Activated CD8-positive, alpha-beta memory T cell treated with anti-CD3 and anti-CD28 coated beads for 24 hours (primary cell): ENCODE results near the gene CYP27B1.
A peak's percentile ranks its signal among the peaks of the same experiment; 100 is the strongest.
"Not testable (repeated sequence)": the region's sequence is repeated elsewhere in the genome, so short reads cannot be mapped to it uniquely, and the experiment has no call there.

Experiments
- DNase-seq: peaks from one replicate; pipeline ENCODE4 v3.0.0-alpha.2; 2020

CYP27B1 gene

DNA sequence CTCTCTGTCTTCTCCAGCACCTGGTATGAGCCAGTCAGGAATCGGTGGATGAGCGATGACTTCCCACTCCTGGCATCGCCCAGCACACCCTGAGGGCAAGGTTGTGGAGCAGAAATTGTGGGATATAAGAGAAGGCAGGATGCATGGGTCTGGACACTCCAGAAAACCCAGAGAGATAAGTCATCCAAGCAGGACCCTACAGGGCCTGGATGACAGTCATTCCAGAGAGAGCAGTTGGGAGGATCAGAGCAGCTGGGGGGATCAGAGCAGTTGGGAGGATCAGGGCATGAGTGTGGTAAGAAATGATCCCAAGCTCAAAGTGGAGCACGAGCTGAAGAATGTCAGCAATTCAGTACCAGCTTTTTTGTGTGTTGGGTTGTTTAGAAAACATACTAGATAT, 32.3 kb downstream of the CYP27B1 start:
- DNase-seq: no peak

DNA sequence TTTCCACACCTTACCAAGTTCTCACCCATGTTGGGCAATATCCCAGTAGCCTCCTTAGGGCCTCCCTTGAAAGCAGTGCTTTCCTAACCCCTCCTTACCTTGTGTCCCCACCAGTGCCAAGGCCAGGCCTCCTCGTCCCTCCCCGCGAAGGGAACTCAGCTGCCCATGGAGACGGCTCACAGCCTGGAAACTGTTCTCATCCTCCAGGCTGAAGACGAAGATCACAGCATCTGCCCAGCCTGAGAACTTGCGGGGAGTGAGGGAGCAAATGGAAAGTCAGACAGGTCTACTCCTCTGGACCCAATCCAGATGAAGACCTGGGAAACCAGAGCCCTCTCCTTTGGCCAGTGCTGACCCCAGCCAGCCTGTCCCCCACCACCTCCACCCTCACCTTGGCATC, 33.0 kb downstream of the CYP27B1 start:
- no peak for DNase-seq

DNA sequence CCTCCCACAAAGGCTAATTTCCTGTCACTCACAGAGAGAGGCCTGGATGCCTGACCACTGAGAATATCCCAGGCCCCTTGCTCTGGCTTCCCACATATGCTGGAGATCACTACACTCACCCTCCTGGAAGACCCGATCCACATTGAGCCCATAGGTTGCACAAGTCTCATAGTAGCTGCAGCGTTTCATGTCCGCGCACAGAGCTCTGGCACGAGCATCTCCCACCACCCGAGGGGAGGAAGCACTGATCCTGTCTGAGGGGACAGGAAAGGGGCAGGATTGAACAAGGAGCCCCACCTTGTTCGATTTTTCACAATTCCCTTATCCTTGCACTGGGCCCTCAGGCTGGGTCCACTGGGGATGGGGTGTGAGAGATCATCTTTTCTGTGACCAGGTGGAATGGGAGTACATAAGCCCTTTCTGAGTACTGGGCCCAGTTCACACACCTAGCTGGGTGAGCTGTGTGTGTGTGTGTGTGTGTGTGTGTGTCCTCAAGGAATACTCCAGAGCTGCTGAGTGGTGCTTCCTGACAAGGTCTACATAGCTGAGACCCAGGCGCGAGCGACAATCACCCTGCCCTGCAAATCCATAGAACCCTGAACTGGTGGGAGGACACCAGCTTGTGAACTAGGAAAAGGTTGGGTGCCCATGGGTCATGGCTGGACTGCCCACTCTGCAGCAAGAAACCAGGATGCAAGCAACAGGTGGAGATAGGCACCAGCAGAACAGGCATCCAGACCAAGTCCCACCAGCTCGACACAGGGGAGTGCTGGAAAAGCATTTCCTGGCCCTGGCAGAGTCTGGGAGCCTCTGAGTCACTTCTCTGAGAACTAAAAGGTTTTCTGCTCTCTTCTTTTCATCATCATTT, 33.9 kb downstream of the CYP27B1 start:
- no peak for DNase-seq

DNA sequence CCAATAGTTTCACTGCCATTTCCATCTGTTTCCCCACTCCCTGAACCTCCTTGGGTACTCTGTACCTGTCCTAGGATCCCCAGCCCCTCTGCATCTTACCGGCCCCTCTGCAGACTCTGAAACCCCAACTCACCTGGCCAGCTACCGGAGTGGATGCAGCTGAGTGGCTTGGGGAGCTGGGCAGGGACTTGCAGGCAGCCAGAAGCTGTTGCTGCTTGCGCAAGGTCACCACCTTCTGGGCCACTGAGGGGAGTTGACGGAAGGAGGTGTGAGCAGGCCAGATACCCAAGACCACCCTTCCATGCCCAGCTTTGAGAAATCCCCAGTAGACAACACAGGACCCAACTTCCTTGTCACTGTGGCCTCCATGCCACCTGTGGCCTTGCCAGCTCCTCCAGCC, 34.6 kb downstream of the CYP27B1 start:
- no peak for DNase-seq

DNA sequence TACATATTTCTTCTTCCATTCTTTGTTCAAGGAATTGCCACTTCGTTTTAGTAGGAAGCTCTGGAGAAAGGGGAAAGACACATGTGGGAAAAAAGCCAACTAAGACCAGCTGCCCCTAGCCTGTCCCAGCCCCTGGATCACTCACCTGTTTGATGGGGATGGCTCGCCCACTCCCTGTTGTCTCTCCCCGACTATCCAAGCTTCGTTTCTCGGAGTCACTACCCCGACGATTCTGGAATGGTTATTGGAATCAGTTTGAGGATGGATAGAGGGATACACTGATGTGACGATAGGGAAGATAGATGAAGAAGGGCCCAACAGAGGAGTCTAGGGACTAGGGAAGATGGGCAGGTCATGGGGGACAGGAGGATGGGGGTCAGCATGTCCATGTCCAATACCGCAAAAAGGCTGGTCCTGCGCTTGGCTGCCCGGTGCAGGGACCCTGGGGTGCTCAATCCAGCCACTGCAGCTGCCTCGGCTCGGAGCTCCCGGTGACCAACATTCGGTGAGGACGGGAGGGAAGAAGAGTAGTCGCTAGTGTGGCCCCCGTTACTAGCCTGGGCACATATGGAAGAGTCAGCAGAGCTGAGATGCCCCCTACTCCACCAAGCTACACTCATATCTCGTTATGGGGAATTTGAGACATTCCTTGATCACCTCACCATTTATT, 35.3 kb downstream of the CYP27B1 start:
- DNase-seq: no peak

GRCh38 chr12:57730336-57731067, 36.4 kb downstream of the CYP27B1 start:
- no peak for DNase-seq

DNA sequence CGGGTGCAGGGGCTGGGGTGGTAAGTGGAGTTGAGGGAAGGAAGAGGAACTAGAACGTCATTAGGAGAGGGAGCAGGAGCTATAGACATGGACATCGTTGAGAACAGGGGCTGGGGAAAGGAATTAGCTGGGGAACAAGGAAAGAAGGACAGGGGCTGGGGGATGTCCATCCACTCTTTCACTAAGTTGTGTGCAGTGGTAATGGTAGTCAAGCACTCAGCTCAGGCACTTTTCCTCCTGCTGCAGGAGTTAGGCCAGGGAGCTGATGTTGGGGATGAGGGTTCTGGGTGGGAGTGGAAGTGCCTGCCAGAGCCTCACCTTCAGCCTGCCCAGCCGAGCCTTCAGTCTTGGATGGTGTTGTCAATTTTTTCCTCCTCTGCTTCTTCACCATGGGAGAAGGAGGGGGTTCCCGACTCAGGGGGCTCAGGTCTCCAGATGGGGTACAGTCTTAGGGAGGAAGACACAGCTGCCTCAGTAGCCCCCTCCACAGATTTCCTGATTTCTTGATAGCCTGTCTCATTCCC, 37.5 kb downstream of the CYP27B1 start:
- DNase-seq: no peak

GRCh38 chr12:57727758-57728395, 39.0 kb downstream of the CYP27B1 start:
- peak; percentile 35 for DNase-seq

DNA sequence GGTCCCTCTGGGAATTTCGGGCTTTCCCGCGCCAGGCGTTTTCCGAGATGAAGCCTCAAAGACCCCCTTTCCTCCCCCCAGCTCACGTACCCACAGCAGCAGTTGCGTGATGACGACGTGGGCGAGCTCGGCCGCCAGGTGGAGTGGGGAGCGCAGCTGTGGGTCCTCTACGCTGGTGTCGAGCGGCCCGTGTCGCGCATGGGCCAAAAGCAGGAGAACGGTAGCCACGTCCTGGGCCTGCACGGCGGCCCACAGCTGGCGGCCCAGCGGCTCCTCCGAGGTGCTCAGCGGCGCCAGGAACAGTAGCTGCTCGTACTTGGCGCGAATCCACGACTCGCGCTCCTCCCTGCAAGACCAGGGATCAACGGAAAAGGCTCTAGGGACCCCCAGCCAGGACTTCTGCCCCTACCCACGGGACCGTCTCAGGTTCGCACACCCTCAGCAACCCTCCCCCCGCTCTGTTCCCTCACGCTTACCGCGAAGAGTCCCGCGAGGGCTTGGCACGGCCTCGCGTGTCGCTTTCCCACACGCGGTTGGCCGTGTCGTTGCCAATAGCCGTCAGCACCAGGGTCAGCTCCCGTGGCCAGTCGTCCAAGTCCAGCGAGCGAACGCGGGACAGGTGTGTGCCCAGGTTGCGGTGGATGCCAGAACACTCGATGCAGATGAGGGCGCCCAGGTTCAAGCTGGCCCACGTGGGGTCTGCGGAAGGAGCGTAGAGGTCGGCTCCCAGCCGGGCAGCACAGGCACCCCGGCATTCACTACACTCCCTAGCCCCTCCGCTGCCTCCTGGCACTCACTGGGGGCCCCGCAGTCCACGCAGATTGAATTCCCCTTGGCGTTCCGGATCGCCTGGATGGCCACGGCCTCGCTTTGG, 39.8 kb downstream of the CYP27B1 start:
- peak; percentile 51 for DNase-seq

DNA sequence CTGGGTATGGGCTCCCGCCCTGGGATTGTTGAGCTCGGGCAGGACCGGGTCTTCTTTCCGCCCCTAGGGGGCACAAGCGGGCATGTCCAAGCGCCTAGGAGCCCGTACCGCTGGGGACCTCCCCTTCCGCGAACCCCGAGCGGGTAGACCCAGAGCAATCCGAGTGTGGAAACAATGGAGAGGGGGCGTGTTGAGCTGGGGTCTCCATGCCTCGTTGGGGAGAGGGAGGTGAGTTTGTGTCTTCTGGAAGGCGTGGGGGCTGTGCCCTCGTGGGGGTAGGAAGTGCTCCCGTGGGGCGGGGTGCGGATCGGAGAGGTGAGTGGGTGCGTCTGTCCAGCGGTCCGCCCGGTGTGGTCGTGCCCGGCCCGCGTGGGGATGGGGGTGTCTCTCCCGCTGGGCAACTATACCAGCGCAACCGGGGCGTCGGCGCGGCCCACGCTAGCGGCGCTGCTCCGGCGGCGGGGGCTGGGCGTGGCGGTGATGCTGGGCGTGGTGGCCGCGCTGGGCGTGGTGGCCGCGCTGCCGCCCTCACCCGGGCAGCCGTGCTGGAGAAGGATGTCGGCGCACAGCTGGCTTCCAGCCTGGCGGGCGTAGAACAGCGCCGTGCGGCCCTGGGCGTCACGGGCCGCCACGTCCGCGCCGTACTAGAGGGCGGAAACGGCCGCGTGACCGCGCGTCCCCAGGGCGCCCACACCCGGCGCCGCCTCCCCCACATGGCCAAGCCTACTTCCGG, 40.6 kb downstream of the CYP27B1 start:
- DNase-seq: peak; percentile 59

GRCh38 chr12:57725851-57726150, 41.1 kb downstream of the CYP27B1 start:
- DNase-seq: peak; percentile 47

- peak; percentile 45 for DNase-seq
Observed at GRCh38 chr12:57724936-57725740, 41.7 kb downstream of the CYP27B1 start.

- DNase-seq: peak; percentile 53
Observed at GRCh38 chr12:57724003-57724935, 42.6 kb downstream of the CYP27B1 start.

- no peak for DNase-seq
Observed at GRCh38 chr12:57723630-57723962, 43.3 kb downstream of the CYP27B1 start.

GRCh38 chr12:57722716-57723629, 43.9 kb downstream of the CYP27B1 start:
- peak; percentile 33 for DNase-seq

DNA sequence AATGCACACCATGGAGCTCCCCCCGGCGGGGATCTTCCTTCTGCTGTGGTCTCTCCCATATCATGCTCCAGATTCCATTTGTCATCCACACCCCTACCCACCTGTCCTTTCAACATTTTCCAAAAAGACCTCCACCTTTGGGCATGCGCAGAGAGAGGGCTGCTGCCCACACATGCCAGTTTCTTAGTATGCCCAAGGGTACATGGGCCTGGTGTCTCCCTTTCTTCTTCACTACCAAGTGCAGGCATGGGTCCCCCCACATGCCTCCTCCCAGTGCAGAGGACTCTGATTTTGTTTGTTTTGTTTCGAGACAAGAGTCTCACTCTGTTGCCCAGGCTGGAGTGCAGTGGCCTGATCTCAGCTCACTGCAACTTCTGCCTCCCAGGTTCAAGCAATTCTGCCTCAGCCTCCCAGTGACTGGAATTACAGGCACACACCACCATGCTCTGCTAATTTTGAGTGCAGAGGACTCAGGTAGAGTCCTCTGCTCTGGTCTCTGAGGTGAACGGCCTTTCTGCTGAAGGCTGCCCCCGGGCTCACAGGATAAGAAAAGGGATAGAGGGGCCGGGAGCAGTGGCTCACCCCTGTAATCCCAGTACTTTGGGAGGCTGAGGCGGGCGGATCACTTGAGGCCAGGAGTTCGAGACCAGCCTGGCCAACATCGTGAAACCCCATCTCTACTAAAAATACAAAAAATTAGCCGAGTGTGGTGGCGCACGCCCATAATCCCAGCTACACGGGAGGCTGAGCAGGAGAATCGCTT, 44.9 kb downstream of the CYP27B1 start:
- not testable (repeated sequence) for DNase-seq
